CD8-positive, alpha-beta memory T cell (primary cell): ENCODE data around the gene TVP23A. TPM values are rescaled to one million over a fixed set of nuclear protein-coding genes. Genes with fewer than 3 reads are reported as not detected.
"Not testable (repeated sequence)": the region's sequence is repeated elsewhere in the genome, so short reads cannot be mapped to it uniquely, and the experiment has no call there.

Experiments used
- CTCF ChIA-PET: fragments of 350-600 bp; sonication (Branson Sonifier 250); formaldehyde crosslinking; loops from one replicate; lab custom pipeline; 2021; ENCODE audit warnings: antibody characterized with exemption; lab: Charles Lee
- POLR2A ChIA-PET: fragments of 350-600 bp; sonication (Branson Sonifier 250); formaldehyde crosslinking; loops from one replicate; lab custom pipeline; 2021; ENCODE audit warnings: antibody characterized with exemption; lab: Charles Lee
- DNase-seq, 5 donors: peaks; one replicate each; pipeline versions ENCODE4 v3.0.0 to v3.0.0-alpha.2; 2020 to 2022; ENCODE audit warnings: mixed read lengths in 1 of 5
- H3K27ac ChIP-seq: one replicate; pipeline ENCODE4 v1.7.0; 2013; ENCODE audit warnings: low read depth, mild to moderate bottlenecking, low read length, moderate library complexity
- H3K27me3 ChIP-seq: 2 replicates; pipeline ENCODE4 v1.7.0; 2013; ENCODE audit warnings: low read length, mild to moderate bottlenecking; ENCODE audit not compliant: insufficient read depth, poor library complexity, severe bottlenecking
- H3K36me3 ChIP-seq: 2 replicates; pipeline ENCODE4 v1.7.0; 2013; ENCODE audit warnings: mild to moderate bottlenecking, low read length, moderate library complexity; ENCODE audit not compliant: insufficient read depth
- H3K4me1 ChIP-seq: 2 replicates; pipeline ENCODE4 v1.7.0; 2013; ENCODE audit warnings: mild to moderate bottlenecking, low read length, moderate library complexity; ENCODE audit not compliant: insufficient read depth
- H3K4me3 ChIP-seq: 2 replicates; pipeline ENCODE4 v1.7.0; 2013; ENCODE audit warnings: mild to moderate bottlenecking, low read length
- H3K9me3 ChIP-seq: 2 replicates; pipeline ENCODE4 v1.7.0; 2013; ENCODE audit warnings: mild to moderate bottlenecking, low read length
- H3K27ac Mint-ChIP-seq, 8 donors: one replicate each; pipeline ENCODE4 v1.8.0; 2020 to 2021; ENCODE audit warnings: mixed read lengths in 8 of 8, mild to moderate bottlenecking in 6 of 8, inconsistent platforms in 3 of 8, moderate library complexity in 3 of 8
- H3K27me3 Mint-ChIP-seq, 2 donors: one replicate each; pipeline ENCODE4 v1.8.0; 2020 to 2021; ENCODE audit warnings: mixed read lengths in 2 of 2, mild to moderate bottlenecking in 1 of 2, moderate library complexity in 1 of 2
- H3K36me3 Mint-ChIP-seq, 3 donors: one replicate each; pipeline ENCODE4 v1.8.0; 2020 to 2021; ENCODE audit warnings: mixed read lengths in 3 of 3, inconsistent platforms in 1 of 3, mild to moderate bottlenecking in 1 of 3
- H3K4me1 Mint-ChIP-seq, 3 donors: one replicate each; pipeline ENCODE4 v1.8.0; 2020 to 2021; ENCODE audit warnings: mixed read lengths in 3 of 3, inconsistent platforms in 1 of 3, mild to moderate bottlenecking in 1 of 3
- H3K4me3 Mint-ChIP-seq, 7 donors: one replicate each; pipeline ENCODE4 v1.8.0; 2020 to 2021; ENCODE audit warnings: mixed read lengths in 7 of 7, mild to moderate bottlenecking in 6 of 7, moderate library complexity in 4 of 7, inconsistent platforms in 2 of 7
- H3K9me3 Mint-ChIP-seq, 5 donors: one replicate each; pipeline ENCODE4 v1.8.0; 2020 to 2022; ENCODE audit warnings: mixed read lengths in 5 of 5, mild to moderate bottlenecking in 3 of 5, moderate library complexity in 2 of 5, inconsistent platforms in 1 of 5
- polyA plus RNA-seq: library from polyadenylated mRNA; unstranded; fragments of 300-500 nt; fragmentation: Illumina TruSeq; gene quantifications from one replicate; pipeline ENCODE4 v1.2.3, GENCODE V29; 2021
- total RNA-seq, 2 experiments: library from RNA; stranded (reverse); gene quantifications; one replicate each; pipeline ENCODE4 v1.2.3, GENCODE V29; 2021

Gene TVP23A
- total and polyA plus RNA-seq, 3 experiments from 2014 or later: 0.26 TPM; not detected in 2

- Histone ChIP-seq H3K27me3 (no peaks in the 10 kb centered on the region), H3K4me3 (no peak overlapping the region), H3K27ac (no peak overlapping the region), H3K4me1 (no peaks in the 10 kb centered on the region), H3K9me3 (no peaks in the 10 kb centered on the region), H3K36me3 (no peaks in the 10 kb centered on the region)
- CTCF ChIA-PET: no interaction called here
- no peak for DNase-seq
- peaks cover 0 to under 1% (median 0%) of the 10 kb centered on the region in 3 donors for H3K4me1 Mint-ChIP-seq
- no peaks in the 10 kb centered on the region for H3K9me3 Mint-ChIP-seq
- H3K27ac Mint-ChIP-seq: no peak overlapping the region
- peaks cover 2 to 7% of the 10 kb centered on the region in 2 donors for H3K27me3 Mint-ChIP-seq
- peaks cover 0 to 5% (median 0%) of the 10 kb centered on the region in 3 donors for H3K36me3 Mint-ChIP-seq
- POLR2A ChIA-PET: no interaction called here
- no peak overlapping the region for H3K4me3 Mint-ChIP-seq
These were observed 11.9 kb downstream of the TVP23A start for GRCh38 chr16:10806698-10807097.

GRCh38 chr16:10805334-10805733 lies 13.3 kb downstream of the TVP23A start:
- ChIA-PET CTCF (no interaction called here), POLR2A (no interaction called here)
- no peaks in the 10 kb centered on the region for H3K27me3 ChIP-seq
- Mint-ChIP-seq H3K9me3 (no peaks in the 10 kb centered on the region), H3K4me1 (no peaks in the 10 kb centered on the region), H3K27ac (no peak overlapping the region), H3K4me3 (no peak overlapping the region), H3K36me3 (peaks cover 0 to 5% (median 0%) of the 10 kb centered on the region in 3 donors), H3K27me3 (peaks cover 2 to 7% of the 10 kb centered on the region in 2 donors)
- H3K27ac ChIP-seq: no peak overlapping the region
- no peaks in the 10 kb centered on the region for H3K36me3 ChIP-seq
- no peaks in the 10 kb centered on the region for H3K9me3 ChIP-seq
- no peaks in the 10 kb centered on the region for H3K4me1 ChIP-seq
- DNase-seq: no peak
- H3K4me3 ChIP-seq: no peak overlapping the region

GRCh38 chr16:10799736-10800135 lies 18.9 kb downstream of the TVP23A start:
- Histone ChIP-seq H3K9me3 (no peaks in the 10 kb centered on the region), H3K36me3 (no peaks in the 10 kb centered on the region), H3K4me3 (no peak overlapping the region), H3K27ac (no peak overlapping the region), H3K27me3 (no peaks in the 10 kb centered on the region), H3K4me1 (no peaks in the 10 kb centered on the region)
- Mint-ChIP-seq H3K9me3 (no peaks in the 10 kb centered on the region), H3K4me1 (no peaks in the 10 kb centered on the region), H3K27ac (peak overlapping the region in 1 of 8 donors; percentile 22), H3K36me3 (no peaks in the 10 kb centered on the region), H3K4me3 (no peak overlapping the region), H3K27me3 (peaks cover 0 to 3% of the 10 kb centered on the region in 2 donors)
- POLR2A ChIA-PET: no interaction called here
- CTCF ChIA-PET: no interaction called here
- no peak for DNase-seq

- CTCF ChIA-PET: no interaction called here
- Histone ChIP-seq H3K4me1 (no peaks in the 10 kb centered on the region), H3K36me3 (no peaks in the 10 kb centered on the region), H3K27ac (no peak overlapping the region), H3K9me3 (no peaks in the 10 kb centered on the region), H3K27me3 (no peaks in the 10 kb centered on the region), H3K4me3 (no peak overlapping the region)
- DNase-seq: no peak
- POLR2A ChIA-PET: no interaction called here
- no peaks in the 10 kb centered on the region for H3K4me1 Mint-ChIP-seq
- H3K9me3 Mint-ChIP-seq: no peaks in the 10 kb centered on the region
- H3K27me3 Mint-ChIP-seq: peaks cover 0 to 1% of the 10 kb centered on the region in 2 donors
- H3K4me3 Mint-ChIP-seq: no peak overlapping the region
- H3K27ac Mint-ChIP-seq: no peak overlapping the region
- no peaks in the 10 kb centered on the region for H3K36me3 Mint-ChIP-seq
These were observed 27.5 kb downstream of the TVP23A start for GRCh38 chr16:10791048-10791447.

GRCh38 chr16:10788630-10789029 lies 30.0 kb downstream of the TVP23A start:
- H3K9me3 Mint-ChIP-seq, H3K4me3 Mint-ChIP-seq, H3K27me3 Mint-ChIP-seq, H3K27ac ChIP-seq, POLR2A ChIA-PET, H3K27me3 ChIP-seq, H3K36me3 ChIP-seq, CTCF ChIA-PET, H3K4me1 ChIP-seq, H3K4me3 ChIP-seq, H3K9me3 ChIP-seq, DNase-seq, H3K4me1 Mint-ChIP-seq, H3K36me3 Mint-ChIP-seq: not testable (repeated sequence)
- peak overlapping the region in 1 of 8 donors; percentile 42 for H3K27ac Mint-ChIP-seq

- no peak overlapping the region for H3K4me3 Mint-ChIP-seq
- no peaks in the 10 kb centered on the region for H3K36me3 Mint-ChIP-seq
- H3K9me3 ChIP-seq: no peaks in the 10 kb centered on the region
- no peaks in the 10 kb centered on the region for H3K27me3 ChIP-seq
- H3K4me3 ChIP-seq: no peak overlapping the region
- H3K9me3 Mint-ChIP-seq: no peaks in the 10 kb centered on the region
- no peaks in the 10 kb centered on the region for H3K4me1 Mint-ChIP-seq
- H3K27ac ChIP-seq: no peak overlapping the region
- H3K36me3 ChIP-seq: no peaks in the 10 kb centered on the region
- H3K27ac Mint-ChIP-seq: no peak overlapping the region
- H3K4me1 ChIP-seq: no peaks in the 10 kb centered on the region
- H3K27me3 Mint-ChIP-seq: no peaks in the 10 kb centered on the region
- ChIA-PET POLR2A (no interaction called here), CTCF (no interaction called here)
- DNase-seq: no peak
These were observed 31.3 kb downstream of the TVP23A start for GRCh38 chr16:10787304-10787703.

- POLR2A ChIA-PET: no interaction called here
- Histone ChIP-seq H3K27ac (no peak overlapping the region), H3K4me3 (no peak overlapping the region), H3K4me1 (no peaks in the 10 kb centered on the region), H3K9me3 (no peaks in the 10 kb centered on the region), H3K27me3 (no peaks in the 10 kb centered on the region), H3K36me3 (no peaks in the 10 kb centered on the region)
- DNase-seq: no peak
- Mint-ChIP-seq H3K9me3 (no peaks in the 10 kb centered on the region), H3K36me3 (no peaks in the 10 kb centered on the region), H3K4me3 (no peak overlapping the region), H3K4me1 (no peaks in the 10 kb centered on the region), H3K27me3 (peaks cover 0 to 1% of the 10 kb centered on the region in 2 donors), H3K27ac (no peak overlapping the region)
- CTCF ChIA-PET: no interaction called here
These were observed 36.0 kb downstream of the TVP23A start for GRCh38 chr16:10782628-10783027.

GRCh38 chr16:10780628-10781027 lies 38.0 kb downstream of the TVP23A start:
- POLR2A ChIA-PET: no interaction called here
- Histone ChIP-seq H3K4me1 (no peaks in the 10 kb centered on the region), H3K27ac (no peak overlapping the region), H3K27me3 (no peaks in the 10 kb centered on the region), H3K9me3 (no peaks in the 10 kb centered on the region), H3K4me3 (no peak overlapping the region), H3K36me3 (no peaks in the 10 kb centered on the region)
- Mint-ChIP-seq H3K9me3 (no peaks in the 10 kb centered on the region), H3K27ac (no peak overlapping the region), H3K4me3 (no peak overlapping the region), H3K27me3 (peaks cover 0 to 1% of the 10 kb centered on the region in 2 donors), H3K4me1 (peaks cover 3 to 11% (median 8%) of the 10 kb centered on the region in 3 donors), H3K36me3 (no peaks in the 10 kb centered on the region)
- CTCF ChIA-PET: interaction anchor here (1.8 kb wide), 1 partner anchor 138 kb away, joined by 4 read pairs; no protein-coding TSS in a partner anchor
- DNase-seq: no peak

GRCh38 chr16:10779908-10780307 lies 38.7 kb downstream of the TVP23A start:
- CTCF ChIA-PET: interaction anchor here (1.8 kb wide), 1 partner anchor 138 kb away, joined by 4 read pairs; no protein-coding TSS in a partner anchor
- not testable (repeated sequence) for H3K9me3 Mint-ChIP-seq, H3K36me3 Mint-ChIP-seq

More at GRCh38 chr16:10779908-10780307, 38.7 kb downstream of the TVP23A start:
- H3K4me3 Mint-ChIP-seq, H3K9me3 ChIP-seq, H3K4me1 ChIP-seq, H3K27ac ChIP-seq, H3K36me3 ChIP-seq, H3K27me3 ChIP-seq, DNase-seq, H3K27ac Mint-ChIP-seq, POLR2A ChIA-PET, H3K4me3 ChIP-seq, H3K27me3 Mint-ChIP-seq: not testable (repeated sequence)
- H3K4me1 Mint-ChIP-seq: peaks cover 6 to 16% (median 14%) of the 10 kb centered on the region in 3 donors
